Keratinocyte (primary cell): ENCODE results near the gene CUX1.

Experiments used
- EZH2 ChIP-seq: IDR thresholded peaks from one replicate; pipeline ENCODE4 v1.6.1; 2012; ENCODE audit warnings: inconsistent platforms, mild to moderate bottlenecking, low read length, moderate library complexity
- TF ChIP-seq, protein P1 (sequence below), 3 experiments: IDR thresholded peaks in 1 of 3; conservative IDR thresholded peaks in 1 of 3; optimal IDR thresholded peaks in 1 of 3; 2 replicates in 2 of 3; 3 replicates in 1 of 3; pipeline versions ENCODE3 to v1.5.1; 2011; ENCODE audit warnings: low read length in 3 of 3, mild to moderate bottlenecking in 3 of 3, moderate library complexity in 2 of 3, control low read depth in 1 of 3, inconsistent platforms in 1 of 3; ENCODE audit not compliant: insufficient read depth in 2 of 3; ENCODE audit errors: extremely low read depth in 1 of 3

GRCh38 chr7:101833799-101834198 is 16.4 kb downstream of the CUX1 start:
- TF ChIP-seq, protein P1, sequence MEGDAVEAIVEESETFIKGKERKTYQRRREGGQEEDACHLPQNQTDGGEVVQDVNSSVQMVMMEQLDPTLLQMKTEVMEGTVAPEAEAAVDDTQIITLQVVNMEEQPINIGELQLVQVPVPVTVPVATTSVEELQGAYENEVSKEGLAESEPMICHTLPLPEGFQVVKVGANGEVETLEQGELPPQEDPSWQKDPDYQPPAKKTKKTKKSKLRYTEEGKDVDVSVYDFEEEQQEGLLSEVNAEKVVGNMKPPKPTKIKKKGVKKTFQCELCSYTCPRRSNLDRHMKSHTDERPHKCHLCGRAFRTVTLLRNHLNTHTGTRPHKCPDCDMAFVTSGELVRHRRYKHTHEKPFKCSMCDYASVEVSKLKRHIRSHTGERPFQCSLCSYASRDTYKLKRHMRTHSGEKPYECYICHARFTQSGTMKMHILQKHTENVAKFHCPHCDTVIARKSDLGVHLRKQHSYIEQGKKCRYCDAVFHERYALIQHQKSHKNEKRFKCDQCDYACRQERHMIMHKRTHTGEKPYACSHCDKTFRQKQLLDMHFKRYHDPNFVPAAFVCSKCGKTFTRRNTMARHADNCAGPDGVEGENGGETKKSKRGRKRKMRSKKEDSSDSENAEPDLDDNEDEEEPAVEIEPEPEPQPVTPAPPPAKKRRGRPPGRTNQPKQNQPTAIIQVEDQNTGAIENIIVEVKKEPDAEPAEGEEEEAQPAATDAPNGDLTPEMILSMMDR (optimal IDR thresholded peaks at IDR 0.05 in 1 of 3, IDR thresholded peaks at IDR 0.05 in 1 of 3, conservative IDR thresholded peaks at IDR 0.05 in 1 of 3; ENCODE audit: extremely low read depth in 1 of 3, insufficient read depth in 2 of 3, low read length in 3 of 3) = no peak
- TF ChIP-seq EZH2 = no peak
